ENCODE data around the gene PAM.

GRCh38 chr5:102932781-102933180 is 177.7 kb downstream of the PAM start:
- TF ChIP-seq POLR2AphosphoS5 (IDR thresholded peaks at IDR 0.05) (no peak), CTCF (IDR thresholded peaks at IDR 0.05) (no peak), POLR2A (IDR thresholded peaks at IDR 0.05) (no peak)

All from breast epithelium (tissue), 3 donors.